Measurements from ENCODE around the gene ATP8A1. TPM values are rescaled to one million over a fixed set of nuclear protein-coding genes. Genes with fewer than 3 reads are reported as not detected.

ATP8A1 gene
- total and polyA plus RNA-seq, 8 donors: 21.5 to 60.9 (median 36.6) TPM

GRCh38 chr4:42615131-42615763 is 41.7 kb downstream of the ATP8A1 start:
- DNase-seq (no peak), ATAC-seq (no peak)
- Histone ChIP-seq H3K4me3 (no peak overlapping the region), H3K9me3 (no peaks in the 10 kb centered on the region), H3K27me3 (no peaks in the 10 kb centered on the region), H3K27ac (no peak overlapping the region), H3K4me1 (no peaks in the 10 kb centered on the region), H3K36me3 (peaks cover 0 to 12% of the 10 kb centered on the region in 2 donors)
- intact Hi-C loops (cut with DNase I): no loop called here
- TF ChIP-seq CTCF (IDR thresholded peaks at IDR 0.05): no peak

GRCh38 chr4:42612898-42613297 is 44.0 kb downstream of the ATP8A1 start:
- no peaks in the 10 kb centered on the region for H3K4me1 ChIP-seq
- ATAC-seq: no peak
- intact Hi-C loops (cut with DNase I): no loop called here
- no peak for TF ChIP-seq CTCF (IDR thresholded peaks at IDR 0.05)
- peaks cover 0 to 22% of the 10 kb centered on the region in 2 donors for H3K36me3 ChIP-seq
- H3K27me3 ChIP-seq: no peaks in the 10 kb centered on the region
- DNase-seq: no peak
- no peak overlapping the region for H3K27ac ChIP-seq
- no peak overlapping the region for H3K4me3 ChIP-seq
- H3K9me3 ChIP-seq: no peaks in the 10 kb centered on the region

GRCh38 chr4:42610941-42611340 is 46.0 kb downstream of the ATP8A1 start:
- Histone ChIP-seq H3K4me3 (no peak overlapping the region), H3K27me3 (no peaks in the 10 kb centered on the region), H3K4me1 (no peaks in the 10 kb centered on the region), H3K36me3 (peaks cover 0 to 22% of the 10 kb centered on the region in 2 donors), H3K27ac (no peak overlapping the region), H3K9me3 (no peaks in the 10 kb centered on the region)
- DNase-seq (no peak), ATAC-seq (no peak)
- intact Hi-C loops (cut with DNase I): no loop called here
- no peak for TF ChIP-seq CTCF (IDR thresholded peaks at IDR 0.05)

- Histone ChIP-seq H3K4me3 (no peak overlapping the region), H3K4me1 (no peaks in the 10 kb centered on the region), H3K27me3 (no peaks in the 10 kb centered on the region), H3K27ac (no peak overlapping the region), H3K36me3 (peaks cover 0 to 14% of the 10 kb centered on the region in 2 donors), H3K9me3 (no peaks in the 10 kb centered on the region)
- TF ChIP-seq CTCF (IDR thresholded peaks at IDR 0.05): no peak
- ATAC-seq (no peak), DNase-seq (no peak)
- intact Hi-C loops (cut with DNase I): no loop called here
These were observed 47.9 kb downstream of the ATP8A1 start for GRCh38 chr4:42609051-42609450.

GRCh38 chr4:42608551-42608950 is 48.4 kb downstream of the ATP8A1 start:
- no peak overlapping the region for H3K4me3 ChIP-seq
- TF ChIP-seq CTCF (IDR thresholded peaks at IDR 0.05): no peak
- H3K27ac ChIP-seq: no peak overlapping the region
- DNase-seq (no peak), ATAC-seq (no peak)
- intact Hi-C loops (cut with DNase I): no loop called here
- H3K36me3 ChIP-seq: peaks cover 0 to 14% of the 10 kb centered on the region in 2 donors
- H3K4me1 ChIP-seq: no peaks in the 10 kb centered on the region
- no peaks in the 10 kb centered on the region for H3K9me3 ChIP-seq
- H3K27me3 ChIP-seq: no peaks in the 10 kb centered on the region
